H9 (cell line): ENCODE measurements around the gene NOLC1. TPM values are rescaled to one million over a fixed set of nuclear protein-coding genes. Genes with fewer than 3 reads are reported as not detected.

ENCODE experiments used
- DNase-seq: peaks from one replicate; pipeline ENCODE4 v3.0.0-alpha.2; 2017
- H2AFZ ChIP-seq: one replicate; pipeline ENCODE4 v1.6.1; 2013; ENCODE audit warnings: mild to moderate bottlenecking, low read length, control low read depth, moderate library complexity
- H2AK5ac ChIP-seq: 2 replicates; pipeline ENCODE4 v1.6.1; 2013; ENCODE audit warnings: low read length, control low read depth, mixed read lengths; ENCODE audit not compliant: insufficient read length
- H2BK120ac ChIP-seq: one replicate; pipeline ENCODE4 v1.6.1; 2013; ENCODE audit warnings: low read depth, mild to moderate bottlenecking, low read length, control low read depth, inconsistent platforms; ENCODE audit not compliant: poor library complexity, severe bottlenecking
- H2BK12ac ChIP-seq: 2 replicates; pipeline ENCODE4 v1.6.1; 2013; ENCODE audit warnings: low read length, control low read depth, mixed read lengths, low read depth; ENCODE audit not compliant: insufficient read length
- H2BK15ac ChIP-seq: 2 replicates; pipeline ENCODE4 v1.6.1; 2013; ENCODE audit warnings: low read depth, low read length, control low read depth
- H2BK20ac ChIP-seq: one replicate; pipeline ENCODE4 v1.6.1; 2013; ENCODE audit warnings: low read depth, mild to moderate bottlenecking, low read length, control low read depth, inconsistent platforms; ENCODE audit not compliant: poor library complexity, severe bottlenecking
- H2BK5ac ChIP-seq: 2 replicates; pipeline ENCODE4 v1.6.1; 2013; ENCODE audit warnings: low read length, control low read depth, mixed read lengths; ENCODE audit not compliant: insufficient read length
- H3K14ac ChIP-seq: 2 replicates; pipeline ENCODE4 v1.6.1; 2013; ENCODE audit warnings: low read length, control low read depth; ENCODE audit not compliant: insufficient read depth
- H3K18ac ChIP-seq: 2 replicates; pipeline ENCODE4 v1.6.1; 2013; ENCODE audit warnings: low read depth, mild to moderate bottlenecking, mixed read lengths, low read length, control low read depth; ENCODE audit not compliant: insufficient read length
- H3K23ac ChIP-seq: 2 replicates; pipeline ENCODE4 v1.6.1; 2013; ENCODE audit warnings: low read length, control low read depth, mixed read lengths, low read depth; ENCODE audit not compliant: insufficient read length
- H3K23me2 ChIP-seq: 2 replicates; pipeline ENCODE4 v1.6.1; 2013; ENCODE audit warnings: low read depth, mild to moderate bottlenecking, mixed read lengths, low read length, control low read depth; ENCODE audit not compliant: insufficient read length, poor library complexity, severe bottlenecking
- H3K27ac ChIP-seq: 2 replicates; pipeline ENCODE4 v1.5.1; 2013; ENCODE audit warnings: low read length, control low read depth, mixed read lengths, low read depth; ENCODE audit not compliant: insufficient read length
- H3K27me3 ChIP-seq: 2 replicates; pipeline ENCODE4 v1.6.1; 2013; ENCODE audit warnings: low read length, control low read depth, inconsistent platforms; ENCODE audit not compliant: insufficient read depth
- H3K4ac ChIP-seq: 2 replicates; pipeline ENCODE4 v1.6.1; 2013; ENCODE audit warnings: low read depth, mild to moderate bottlenecking, control low read depth, inconsistent platforms, low read length, moderate library complexity
- H3K4me1 ChIP-seq: 2 replicates; pipeline ENCODE4 v1.6.1; 2013; ENCODE audit warnings: low read length, control low read depth, inconsistent platforms; ENCODE audit not compliant: insufficient read depth
- H3K4me2 ChIP-seq: 2 replicates; pipeline ENCODE4 v1.6.1; 2013; ENCODE audit warnings: low read length, control low read depth, mixed read lengths; ENCODE audit not compliant: insufficient read length, insufficient read depth
- H3K56ac ChIP-seq: 2 replicates; pipeline ENCODE4 v1.6.1; 2013; ENCODE audit warnings: low read depth, mild to moderate bottlenecking, mixed read lengths, low read length, control low read depth; ENCODE audit not compliant: insufficient read length
- H3K79me1 ChIP-seq: 2 replicates; pipeline ENCODE4 v1.6.1; 2013; ENCODE audit warnings: low read depth, mild to moderate bottlenecking, moderate library complexity, low read length, control low read depth, inconsistent platforms; ENCODE audit not compliant: insufficient read depth, poor library complexity, severe bottlenecking
- H3K79me2 ChIP-seq: 2 replicates; pipeline ENCODE4 v1.6.1; 2013; ENCODE audit warnings: low read length, control low read depth, inconsistent platforms; ENCODE audit not compliant: insufficient read depth
- H3K9ac ChIP-seq: 2 replicates; pipeline ENCODE4 v1.6.1; 2013; ENCODE audit warnings: low read length, control low read depth, mixed read lengths; ENCODE audit not compliant: insufficient read length; ENCODE audit errors: extremely low read depth
- H3K9me3 ChIP-seq: one replicate; pipeline ENCODE4 v1.6.1; 2013; ENCODE audit warnings: low read depth, low read length, inconsistent platforms; ENCODE audit not compliant: control insufficient read depth
- H3T11ph ChIP-seq: one replicate; pipeline ENCODE4 v1.6.1; 2013; ENCODE audit warnings: mild to moderate bottlenecking, low read length, control low read depth, inconsistent platforms
- H4K20me1 ChIP-seq: one replicate; pipeline ENCODE4 v1.6.1; 2013; ENCODE audit not compliant: control insufficient read depth, insufficient read length, insufficient read depth
- H4K5ac ChIP-seq: 2 replicates; pipeline ENCODE4 v1.6.1; 2013; ENCODE audit warnings: low read depth, mild to moderate bottlenecking, mixed read lengths, low read length, control low read depth; ENCODE audit not compliant: insufficient read length
- H4K8ac ChIP-seq: replicated peaks from 2 replicates; pipeline ENCODE4 v1.6.1; 2013; ENCODE audit warnings: low read length, control low read depth, mixed read lengths, low read depth; ENCODE audit not compliant: insufficient read length
- H4K91ac ChIP-seq: 2 replicates; pipeline ENCODE4 v1.6.1; 2013; ENCODE audit warnings: low read depth, mild to moderate bottlenecking, moderate library complexity, mixed read lengths, low read length, control low read depth; ENCODE audit not compliant: insufficient read length
- H3K27ac Mint-ChIP-seq, 3 experiments: 2 replicates in 2 of 3; 3 replicates in 1 of 3; pipeline ENCODE4 v1.8.0; 2020 to 2021; ENCODE audit warnings: mixed read lengths in 3 of 3, mild to moderate bottlenecking in 1 of 3, moderate library complexity in 1 of 3
- H3K27me3 Mint-ChIP-seq: 2 replicates; pipeline ENCODE4 v1.8.0; 2021; ENCODE audit warnings: low read depth, mild to moderate bottlenecking, moderate library complexity, mixed read lengths
- H3K36me3 Mint-ChIP-seq, 3 experiments: 2 replicates in 2 of 3; 3 replicates in 1 of 3; pipeline ENCODE4 v1.8.0; 2020 to 2021; ENCODE audit warnings: low read depth in 3 of 3, mixed read lengths in 3 of 3; ENCODE audit not compliant: insufficient read depth in 1 of 3
- H3K4me1 Mint-ChIP-seq, 2 experiments: 2 replicates each; pipeline ENCODE4 v1.8.0; 2020; ENCODE audit warnings: mixed read lengths in 2 of 2
- H3K4me3 Mint-ChIP-seq, 2 experiments: 2 replicates in 1 of 2; 3 replicates in 1 of 2; pipeline ENCODE4 v1.8.0; 2020 to 2021; ENCODE audit warnings: mild to moderate bottlenecking in 2 of 2, mixed read lengths in 2 of 2, moderate library complexity in 1 of 2
- H3K9me3 Mint-ChIP-seq, 2 experiments: 2 replicates in 1 of 2; 3 replicates in 1 of 2; pipeline ENCODE4 v1.8.0; 2020; ENCODE audit warnings: mild to moderate bottlenecking in 2 of 2, mixed read lengths in 2 of 2, moderate library complexity in 1 of 2
- WGBS: extraction: QIAGEN DNeasy Blood & Tissue Kit; methylation state at CpG from one replicate; pipeline ENCODE4 v1.1.7; 2013; ENCODE audit warnings: missing lambda C conversion rate, low lambda C conversion rate, mixed read lengths; ENCODE audit not compliant: insufficient read length; ENCODE audit errors: extremely low coverage; 5-methylcytosine and 5-hydroxymethylcytosine counted together
- total RNA-seq: library from RNA; stranded (reverse); gene quantifications from 2 replicates; pipeline ENCODE4 v1.2.1, GENCODE V29; 2021
- TF ChIP-seq, protein P1 (sequence below): fragments of 200-600 bp; sonication (generic); conservative IDR thresholded peaks from 3 replicates; pipeline ENCODE4 v1.8.0; 2021; ENCODE audit warnings: antibody characterized with exemption, mild to moderate bottlenecking

Gene NOLC1
- total RNA-seq, 1 experiment from 2014 or later, result 171 TPM

DNA sequence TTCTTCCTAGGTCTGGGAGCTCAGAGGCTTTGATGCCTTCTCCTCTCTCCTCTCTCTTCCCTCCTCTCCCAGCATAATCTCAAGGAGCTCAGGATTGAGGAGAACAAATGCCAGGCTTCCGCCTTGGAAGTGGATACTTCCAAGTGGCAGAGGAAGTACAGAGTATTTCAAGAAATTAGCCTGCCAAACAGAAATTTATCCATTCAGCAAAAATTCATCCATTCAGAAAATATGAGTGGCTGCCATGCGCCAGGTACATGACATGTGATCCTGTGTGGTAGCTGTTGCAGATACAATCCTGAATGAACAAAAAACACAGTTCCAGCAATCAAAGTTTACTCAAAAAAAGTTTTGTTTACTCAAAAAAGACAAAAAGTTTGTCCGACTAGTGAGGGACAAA is 18.4 kb downstream of the NOLC1 start:
- H3K4me3 Mint-ChIP-seq, result no peak overlapping the region

More for the DNA sequence above, 18.4 kb downstream of the NOLC1 start:
- peaks cover 3 to 5% of the 10 kb centered on the region in 2 experiments; a peak in 4 of 5 replicates for H3K9me3 Mint-ChIP-seq
- H2BK120ac ChIP-seq, result no peak overlapping the region
- H3K4me1 ChIP-seq, result no peaks in the 10 kb centered on the region
- no peak overlapping the region for H2AFZ ChIP-seq
- H3K27ac ChIP-seq, result no peak overlapping the region
- no peak overlapping the region for H4K5ac ChIP-seq
- no peak overlapping the region for H2BK12ac ChIP-seq
- no peaks in the 10 kb centered on the region for H3K27me3 ChIP-seq
- no peak overlapping the region for H3K14ac ChIP-seq
- H3K79me1 ChIP-seq, result no peaks in the 10 kb centered on the region
- H3K36me3 Mint-ChIP-seq, result no peaks in the 10 kb centered on the region; a peak in 1 of 7 replicates
- no peak overlapping the region for H2AK5ac ChIP-seq
- no peak overlapping the region for H3K4ac ChIP-seq
- no peak overlapping the region for H4K91ac ChIP-seq
- no peak overlapping the region for H3T11ph ChIP-seq
- no peak overlapping the region for H3K4me2 ChIP-seq
- H3K23ac ChIP-seq, result no peak overlapping the region
- TF ChIP-seq, protein P1, sequence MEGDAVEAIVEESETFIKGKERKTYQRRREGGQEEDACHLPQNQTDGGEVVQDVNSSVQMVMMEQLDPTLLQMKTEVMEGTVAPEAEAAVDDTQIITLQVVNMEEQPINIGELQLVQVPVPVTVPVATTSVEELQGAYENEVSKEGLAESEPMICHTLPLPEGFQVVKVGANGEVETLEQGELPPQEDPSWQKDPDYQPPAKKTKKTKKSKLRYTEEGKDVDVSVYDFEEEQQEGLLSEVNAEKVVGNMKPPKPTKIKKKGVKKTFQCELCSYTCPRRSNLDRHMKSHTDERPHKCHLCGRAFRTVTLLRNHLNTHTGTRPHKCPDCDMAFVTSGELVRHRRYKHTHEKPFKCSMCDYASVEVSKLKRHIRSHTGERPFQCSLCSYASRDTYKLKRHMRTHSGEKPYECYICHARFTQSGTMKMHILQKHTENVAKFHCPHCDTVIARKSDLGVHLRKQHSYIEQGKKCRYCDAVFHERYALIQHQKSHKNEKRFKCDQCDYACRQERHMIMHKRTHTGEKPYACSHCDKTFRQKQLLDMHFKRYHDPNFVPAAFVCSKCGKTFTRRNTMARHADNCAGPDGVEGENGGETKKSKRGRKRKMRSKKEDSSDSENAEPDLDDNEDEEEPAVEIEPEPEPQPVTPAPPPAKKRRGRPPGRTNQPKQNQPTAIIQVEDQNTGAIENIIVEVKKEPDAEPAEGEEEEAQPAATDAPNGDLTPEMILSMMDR, result no peak
- WGBS, result no CpG with 5 or more reads among the region's 3 CpGs
- no peak overlapping the region for H3K56ac ChIP-seq
- H3K79me2 ChIP-seq, result no peaks in the 10 kb centered on the region
- H3K27me3 Mint-ChIP-seq, result peaks cover 30% of the 10 kb centered on the region
- H2BK5ac ChIP-seq, result no peak overlapping the region
- no peaks in the 10 kb centered on the region for H3K9me3 ChIP-seq
- H3K4me1 Mint-ChIP-seq, result peaks cover 3% of the 10 kb centered on the region in 2 experiments; a peak in 2 of 4 replicates
- no peak overlapping the region for H2BK20ac ChIP-seq
- no peak overlapping the region for H3K27ac Mint-ChIP-seq
- H3K23me2 ChIP-seq, result no peaks in the 10 kb centered on the region
- no peak overlapping the region for H3K18ac ChIP-seq
- DNase-seq, result no peak
- H2BK15ac ChIP-seq, result no peak overlapping the region
- no peak overlapping the region for H3K9ac ChIP-seq
- H4K20me1 ChIP-seq, result no peaks in the 10 kb centered on the region
- H4K8ac ChIP-seq, result no peak overlapping the region
